AG04450 (cell line): Measurements from ENCODE around the gene ROBO1. TPM values are rescaled to one million over a fixed set of nuclear protein-coding genes. Genes with fewer than 3 reads are reported as not detected.

Experiments
- CTCF ChIA-PET: fragments of 300-600, 350-600 bp; formaldehyde crosslinking; extraction: SDS; loops from one replicate; lab custom pipeline; 2022; ENCODE audit warnings: antibody characterized with exemption, inconsistent platforms; lab: Charles Lee
- POLR2A ChIA-PET: fragments of 350-600 bp; formaldehyde crosslinking; extraction: SDS; loops from one replicate; lab custom pipeline; 2021; ENCODE audit warnings: antibody characterized with exemption, inconsistent platforms; lab: Yijun Ruan, JAX
- DNase-seq: peaks from one replicate; pipeline ENCODE4 v3.0.0-alpha.2; 2011; ENCODE audit warnings: low read depth, low spot score
- H3K27ac ChIP-seq: one replicate; pipeline ENCODE4 v1.5.1; 2012; ENCODE audit warnings: low read depth, low read length, control low read depth
- H3K27me3 ChIP-seq: one replicate; pipeline ENCODE4 v1.6.0; 2012; ENCODE audit warnings: low read length; ENCODE audit not compliant: control insufficient read depth, insufficient read depth
- H3K4me3 ChIP-seq: 2 replicates; pipeline ENCODE4 v1.5.1; 2011; ENCODE audit warnings: mild to moderate bottlenecking, low read depth, low read length, control low read depth
- H3K9me3 ChIP-seq: 2 replicates; pipeline ENCODE4 v1.5.1; 2012; ENCODE audit warnings: low read length; ENCODE audit not compliant: control insufficient read depth, insufficient read depth
- CTCF ChIP-seq: IDR thresholded peaks from 2 replicates; pipeline ENCODE4 v1.5.1; 2011; ENCODE audit warnings: low read depth, low read length, control low read depth, inconsistent platforms
- polyA plus RNA-seq: library from polyadenylated mRNA; depleted of rRNA; stranded (reverse); fragments of >200 nt; gene quantifications from 2 replicates; pipeline ENCODE4 v1.2.3, GENCODE V29; 2011

The ROBO1 gene
- polyA plus RNA-seq, 1 experiment: 66.0 TPM

- POLR2A ChIA-PET: no interaction called here
Observed at GRCh38 chr3:79423417-79423816, 344.4 kb downstream of the ROBO1 start.

GRCh38 chr3:79421273-79421672, 346.5 kb downstream of the ROBO1 start:
- Histone ChIP-seq H3K9me3 (no peaks in the 10 kb centered on the region), H3K27ac (no peak overlapping the region), H3K27me3 (no peaks in the 10 kb centered on the region), H3K4me3 (no peak overlapping the region)
- ChIA-PET CTCF (interaction anchor here (0.8 kb wide), 1 partner anchor 10 kb away, joined by 3 read pairs; no protein-coding TSS in a partner anchor), POLR2A (no interaction called here)
- no peak for TF ChIP-seq CTCF
- no peak for DNase-seq

More at GRCh38 chr3:79423417-79423816, 344.4 kb downstream of the ROBO1 start:
- DNase-seq: no peak
- Histone ChIP-seq H3K9me3 (no peaks in the 10 kb centered on the region), H3K4me3 (no peak overlapping the region), H3K27ac (no peak overlapping the region), H3K27me3 (no peaks in the 10 kb centered on the region)
- TF ChIP-seq CTCF: no peak
- CTCF ChIA-PET: no interaction called here

- ChIA-PET CTCF (no interaction called here), POLR2A (no interaction called here)
- no peak for TF ChIP-seq CTCF
- no peaks in the 10 kb centered on the region for H3K27me3 ChIP-seq
- H3K4me3 ChIP-seq: no peak overlapping the region
- no peak for DNase-seq
- no peak overlapping the region for H3K27ac ChIP-seq
- H3K9me3 ChIP-seq: no peaks in the 10 kb centered on the region
Observed at GRCh38 chr3:79418855-79419621, 348.8 kb downstream of the ROBO1 start.

DNA sequence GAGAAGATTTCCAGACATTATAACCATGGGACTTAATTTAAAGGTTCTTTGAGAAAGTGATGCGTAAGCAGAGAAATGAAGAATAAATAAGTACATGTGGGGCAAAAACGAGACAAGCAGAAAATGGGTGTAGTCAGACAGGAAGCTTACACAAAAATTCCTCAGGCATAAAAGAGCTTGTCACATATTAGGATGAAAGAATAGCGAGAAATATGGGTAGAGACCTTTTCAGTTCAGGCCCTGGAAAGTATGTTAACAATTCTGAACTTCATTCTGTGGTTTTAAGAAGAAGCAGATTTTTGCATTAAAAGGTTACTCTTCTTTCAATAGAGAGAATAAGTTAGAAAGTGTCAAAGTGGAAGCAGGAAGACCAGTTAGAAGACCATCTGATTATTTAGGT, 352.4 kb downstream of the ROBO1 start:
- Histone ChIP-seq H3K27ac (no peak overlapping the region), H3K9me3 (no peaks in the 10 kb centered on the region), H3K27me3 (no peaks in the 10 kb centered on the region), H3K4me3 (no peak overlapping the region)
- ChIA-PET POLR2A (no interaction called here), CTCF (interaction anchor here (0.6 kb wide), 1 partner anchor 34 kb away, joined by 3 read pairs; no protein-coding TSS in a partner anchor)
- TF ChIP-seq CTCF: no peak
- no peak for DNase-seq

DNA sequence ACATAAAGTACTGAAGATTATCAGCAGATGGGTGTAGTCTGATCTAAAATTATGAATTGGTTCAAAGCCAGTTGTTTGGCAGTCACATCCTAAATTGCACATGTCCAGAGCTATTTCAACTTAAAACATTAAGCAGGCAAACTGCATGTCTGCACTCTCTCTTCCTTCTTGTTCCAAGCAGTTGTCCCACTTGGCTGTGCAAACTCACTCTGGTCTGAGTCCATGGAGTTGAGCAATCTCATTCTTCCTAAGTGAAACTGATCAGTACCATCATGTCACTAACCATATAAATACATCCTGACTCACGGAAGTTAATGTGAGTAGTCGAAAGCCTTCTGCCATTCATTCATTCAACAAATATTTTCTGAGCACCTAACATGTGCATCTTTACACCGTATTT, 353.0 kb downstream of the ROBO1 start:
- DNase-seq: peak; percentile 10
- H3K9me3 ChIP-seq: no peaks in the 10 kb centered on the region
- ChIA-PET CTCF (no interaction called here), POLR2A (no interaction called here)
- no peak overlapping the region for H3K4me3 ChIP-seq
- no peaks in the 10 kb centered on the region for H3K27me3 ChIP-seq
- no peak overlapping the region for H3K27ac ChIP-seq
- no peak for TF ChIP-seq CTCF
